HCT116 (cell line): Measurements from ENCODE around the gene TEX19.

Experiments
- ATF3 ChIP-seq: IDR thresholded peaks from 2 replicates; pipeline ENCODE4 v1.6.1; 2012
- CBX3 ChIP-seq: IDR thresholded peaks from 2 replicates; pipeline ENCODE4 v1.6.1; 2012; ENCODE audit warnings: low read depth
- CTCF ChIP-seq, 3 experiments: fragments of 200-600 bp in 1 of 3; sonication (generic) in 1 of 3; IDR thresholded peaks in 2 of 3; conservative IDR thresholded peaks in 1 of 3; 2 replicates each; pipeline ENCODE4 v1.5.1; 2012 to 2017; ENCODE audit warnings: low read depth in 2 of 3, low read length in 2 of 3, antibody characterized with exemption in 1 of 3, borderline replicate concordance in 1 of 3, control low read depth in 1 of 3, mild to moderate bottlenecking in 1 of 3, mixed read lengths in 1 of 3, mixed run types in 1 of 3, moderate library complexity in 1 of 3; ENCODE audit not compliant: insufficient read depth in 1 of 3
- ELF1 ChIP-seq: IDR thresholded peaks from 2 replicates; pipeline ENCODE4 v1.6.1; 2012; ENCODE audit warnings: low read depth, borderline replicate concordance
- EZH2phosphoT487 ChIP-seq: fragments of 200-600 bp; IDR thresholded peaks from 2 replicates; pipeline ENCODE4 v1.6.1; 2018; ENCODE audit warnings: antibody characterized with exemption, borderline replicate concordance
- POLR2A ChIP-seq: IDR thresholded peaks from 2 replicates; pipeline ENCODE4 v1.7.0; 2011; ENCODE audit warnings: borderline replicate concordance; ENCODE audit not compliant: insufficient read depth, insufficient read length; ENCODE audit errors: extremely low read depth
- POLR2AphosphoS5 ChIP-seq: IDR thresholded peaks from 2 replicates; pipeline ENCODE4 v1.6.1; 2011; ENCODE audit warnings: mild to moderate bottlenecking, low read depth, low read length, moderate library complexity
- RAD21 ChIP-seq: IDR thresholded peaks from 2 replicates; pipeline ENCODE4 v1.6.1; 2012; ENCODE audit warnings: low read depth, mild to moderate bottlenecking
- REST ChIP-seq: IDR thresholded peaks from 2 replicates; pipeline ENCODE4 v1.6.1; 2012; ENCODE audit warnings: low read depth
- TCF7L2 ChIP-seq: IDR thresholded peaks from 2 replicates; pipeline ENCODE4 v1.7.0; 2011; ENCODE audit warnings: borderline replicate concordance, inconsistent platforms; ENCODE audit not compliant: insufficient read depth, insufficient read length; ENCODE audit errors: extremely low read depth
- YY1 ChIP-seq: IDR thresholded peaks from 2 replicates; pipeline ENCODE4 v1.6.1; 2011; ENCODE audit warnings: low read length, low read depth, moderate library complexity, mild to moderate bottlenecking; ENCODE audit not compliant: insufficient replicate concordance; ENCODE audit errors: extremely low read depth
- ZBTB33 ChIP-seq: IDR thresholded peaks from 2 replicates; pipeline ENCODE4 v1.6.1; 2011; ENCODE audit warnings: mild to moderate bottlenecking, low read length, moderate library complexity; ENCODE audit not compliant: insufficient replicate concordance; ENCODE audit errors: extremely low read depth
- ZNF274 ChIP-seq: fragments of 200-500 bp; sonication (Bioruptor generic); IDR thresholded peaks from 2 replicates; pipeline ENCODE4 v1.6.1; 2014; ENCODE audit warnings: mild to moderate bottlenecking, low read depth, low read length, inconsistent platforms

DNA sequence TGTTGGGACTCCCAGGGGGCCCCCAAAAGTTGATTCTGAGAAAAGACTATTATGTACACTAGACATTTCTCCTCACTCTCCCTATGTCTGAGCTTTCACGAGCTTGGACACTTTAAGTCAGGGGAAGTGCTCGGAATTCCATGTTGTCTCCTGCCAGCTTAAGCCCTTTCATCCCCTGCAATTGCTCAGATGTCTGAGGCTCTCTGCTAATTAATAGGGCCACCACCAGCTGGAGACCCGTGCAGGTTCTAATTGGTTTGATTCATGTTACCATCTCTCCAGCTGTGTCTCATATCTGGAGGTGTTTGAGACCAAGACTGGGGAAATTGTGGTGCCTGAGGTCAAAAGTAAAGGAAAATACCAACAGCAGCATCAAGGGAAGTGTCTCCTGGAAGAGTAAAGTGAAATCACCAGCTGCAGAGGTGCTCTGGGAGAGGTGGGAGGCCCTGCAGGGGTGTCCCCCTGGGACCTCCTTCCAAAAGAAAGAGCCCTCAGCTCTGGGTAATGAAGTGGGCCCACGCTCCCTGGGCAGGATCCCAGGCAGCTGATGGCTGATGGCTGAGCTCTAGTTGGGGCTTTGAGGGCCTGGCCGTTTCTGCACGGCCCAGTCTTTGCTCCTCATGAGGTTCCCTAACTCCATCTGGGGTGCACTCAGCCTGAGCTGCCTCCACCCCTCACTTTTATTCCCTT, 6.7 kb downstream of the TEX19 start:
- TF ChIP-seq POLR2A, result no peak
- no peak for TF ChIP-seq CTCF (IDR thresholded peaks at IDR 0.05 in 2 of 3, conservative IDR thresholded peaks at IDR 0.05 in 1 of 3; ENCODE audit: borderline replicate concordance in 1 of 3, insufficient read depth in 1 of 3, low read depth in 2 of 3, low read length in 2 of 3)
- no peak for TF ChIP-seq YY1
- TF ChIP-seq EZH2phosphoT487, result no peak
- TF ChIP-seq RAD21, result no peak
- no peak for TF ChIP-seq POLR2AphosphoS5
- no peak for TF ChIP-seq ELF1
- TF ChIP-seq ZNF274, result no peak
- no peak for TF ChIP-seq REST
- no peak for TF ChIP-seq TCF7L2
- no peak for TF ChIP-seq CBX3
- no peak for TF ChIP-seq ATF3
- TF ChIP-seq ZBTB33, result no peak
